Measurements from ENCODE around the gene GPR132.

DNA sequence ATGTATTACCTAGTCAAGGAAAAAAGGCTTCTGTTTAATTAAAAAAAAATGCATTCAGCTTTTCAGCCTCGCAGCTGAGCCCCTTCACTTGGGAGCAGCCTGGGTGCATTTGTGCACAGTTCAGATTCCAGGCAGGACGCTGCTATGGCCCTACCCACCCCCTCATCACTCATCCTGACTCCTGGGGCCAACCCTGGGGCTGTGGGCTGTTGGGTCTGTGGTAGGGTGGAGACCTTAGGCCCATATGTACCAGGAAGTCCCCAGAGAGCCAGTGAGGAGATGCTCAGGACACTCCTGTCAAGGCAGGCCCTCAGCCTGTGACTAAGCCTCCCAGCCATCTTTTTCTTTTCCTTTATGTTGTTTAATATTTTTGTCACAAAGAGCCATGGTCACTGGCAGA lies 35.0 kb downstream of the GPR132 start:
- TF ChIP-seq, protein P1, sequence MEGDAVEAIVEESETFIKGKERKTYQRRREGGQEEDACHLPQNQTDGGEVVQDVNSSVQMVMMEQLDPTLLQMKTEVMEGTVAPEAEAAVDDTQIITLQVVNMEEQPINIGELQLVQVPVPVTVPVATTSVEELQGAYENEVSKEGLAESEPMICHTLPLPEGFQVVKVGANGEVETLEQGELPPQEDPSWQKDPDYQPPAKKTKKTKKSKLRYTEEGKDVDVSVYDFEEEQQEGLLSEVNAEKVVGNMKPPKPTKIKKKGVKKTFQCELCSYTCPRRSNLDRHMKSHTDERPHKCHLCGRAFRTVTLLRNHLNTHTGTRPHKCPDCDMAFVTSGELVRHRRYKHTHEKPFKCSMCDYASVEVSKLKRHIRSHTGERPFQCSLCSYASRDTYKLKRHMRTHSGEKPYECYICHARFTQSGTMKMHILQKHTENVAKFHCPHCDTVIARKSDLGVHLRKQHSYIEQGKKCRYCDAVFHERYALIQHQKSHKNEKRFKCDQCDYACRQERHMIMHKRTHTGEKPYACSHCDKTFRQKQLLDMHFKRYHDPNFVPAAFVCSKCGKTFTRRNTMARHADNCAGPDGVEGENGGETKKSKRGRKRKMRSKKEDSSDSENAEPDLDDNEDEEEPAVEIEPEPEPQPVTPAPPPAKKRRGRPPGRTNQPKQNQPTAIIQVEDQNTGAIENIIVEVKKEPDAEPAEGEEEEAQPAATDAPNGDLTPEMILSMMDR (IDR thresholded peaks at IDR 0.05): no peak
- no peak for TF ChIP-seq POLR2AphosphoS5 (IDR thresholded peaks at IDR 0.05)

Measured in stomach (tissue), 4 donors.